G401 (cell line): ENCODE data around the gene LILRA5. TPM values are rescaled to one million over a fixed set of nuclear protein-coding genes. Genes with fewer than 3 reads are reported as not detected.
A peak's percentile ranks its signal among the peaks of the same experiment; 100 is the strongest.
"Not testable (repeated sequence)": the region's sequence is repeated elsewhere in the genome, so short reads cannot be mapped to it uniquely, and the experiment has no call there.

Experiments
- DNase-seq: peaks from one replicate; pipeline ENCODE4 v3.0.0-alpha.2; 2015; ENCODE audit warnings: low spot score
- in situ Hi-C: cut with HindIII; loops from 2 replicates; pipeline ENCODE4 v1.10.0; 2016; ENCODE audit warnings: low sequenced_read_pairs, mixed read lengths
- total RNA-seq: library from RNA; depleted of rRNA; stranded (reverse); fragments of >200 nt; shearing (Covaris generic); gene quantifications from 2 replicates; pipeline ENCODE4 v1.2.3, GENCODE V29; 2014

The LILRA5 gene
- total RNA-seq, 1 experiment from 2014 or later = not detected

- DNase-seq = no peak
- in situ Hi-C loops = loop anchor here (5.0 to 10.0 kb wide), 2 partner anchors 71 to 76 kb away; partner anchors contain the start of gene RPS9
Measured at GRCh38 chr19:54281007-54281728, 31.8 kb downstream of the LILRA5 start, which contains the start of gene LILRB2. TSS of gene LILRB2 (minus strand) at chr19:54281110. CDS start at chr19:54280496, 614 bp downstream.

GRCh38 chr19:54280441-54280840 is 32.5 kb downstream of the LILRA5 start:
- in situ Hi-C loops = loop anchor here (5.0 to 10.0 kb wide), 2 partner anchors 72 to 76 kb away; partner anchors contain the start of gene RPS9
- not testable (repeated sequence) for DNase-seq

- in situ Hi-C loops = loop anchor here (5.0 to 10.0 kb wide), 2 partner anchors 72 to 75 kb away; partner anchors contain the start of gene RPS9
- not testable (repeated sequence) for DNase-seq
Measured at GRCh38 chr19:54280025-54280424, 32.9 kb downstream of the LILRA5 start.

GRCh38 chr19:54279406-54279962 is 33.5 kb downstream of the LILRA5 start:
- DNase-seq = no peak
- in situ Hi-C loops = no loop called here

GRCh38 chr19:54278571-54279195 is 34.3 kb downstream of the LILRA5 start:
- in situ Hi-C loops, DNase-seq: not testable (repeated sequence)

GRCh38 chr19:54278056-54278455 is 34.9 kb downstream of the LILRA5 start:
- DNase-seq, in situ Hi-C loops: not testable (repeated sequence)

GRCh38 chr19:54277111-54277615 is 35.8 kb downstream of the LILRA5 start:
- DNase-seq, in situ Hi-C loops: not testable (repeated sequence)

- in situ Hi-C loops = no loop called here
- DNase-seq = no peak
Measured at GRCh38 chr19:54275951-54276350, 37.0 kb downstream of the LILRA5 start.

GRCh38 chr19:54274516-54274915 is 38.5 kb downstream of the LILRA5 start:
- not testable (repeated sequence) for DNase-seq

GRCh38 chr19:54273821-54274220 is 39.1 kb downstream of the LILRA5 start:
- DNase-seq = no peak

More at GRCh38 chr19:54274516-54274915, 38.5 kb downstream of the LILRA5 start:
- in situ Hi-C loops = not testable (repeated sequence)

GRCh38 chr19:54272181-54272580 is 40.8 kb downstream of the LILRA5 start:
- DNase-seq, in situ Hi-C loops: not testable (repeated sequence)

More at GRCh38 chr19:54273821-54274220, 39.1 kb downstream of the LILRA5 start:
- in situ Hi-C loops = no loop called here

GRCh38 chr19:54271587-54271986 is 41.4 kb downstream of the LILRA5 start:
- in situ Hi-C loops, DNase-seq: not testable (repeated sequence)

- no peak for DNase-seq
- in situ Hi-C loops = no loop called here
Measured at GRCh38 chr19:54271106-54271505, 41.9 kb downstream of the LILRA5 start.

- in situ Hi-C loops = no loop called here
- DNase-seq = no peak
Measured at GRCh38 chr19:54268936-54269335, 44.0 kb downstream of the LILRA5 start.

- peak; percentile 45 for DNase-seq
- in situ Hi-C loops = no loop called here
Measured at GRCh38 chr19:54266133-54266532, 46.8 kb downstream of the LILRA5 start.

GRCh38 chr19:54262470-54262869 is 50.5 kb downstream of the LILRA5 start:
- in situ Hi-C loops = no loop called here
- DNase-seq = no peak

- in situ Hi-C loops = no loop called here
Measured at GRCh38 chr19:54262066-54262465, 50.9 kb downstream of the LILRA5 start.

GRCh38 chr19:54257116-54257480 is 55.9 kb downstream of the LILRA5 start, which contains the start of gene LILRB5:
TSS of gene LILRB5 (minus strand) at chr19:54257273. CDS start at chr19:54257193, 80 bp downstream.
- in situ Hi-C loops = no loop called here

More at GRCh38 chr19:54262066-54262465, 50.9 kb downstream of the LILRA5 start:
- DNase-seq = no peak

More at GRCh38 chr19:54257116-54257480, 55.9 kb downstream of the LILRA5 start, which contains the start of gene LILRB5:
- no peak for DNase-seq
